Esophagus muscularis mucosa (tissue), 3 donors: ENCODE measurements around the gene RMRP.

Experiments
- EP300 ChIP-seq: sonication (generic); formaldehyde crosslinking; IDR thresholded peaks from one replicate; pipeline ENCODE4 v1.6.1; 2017; ENCODE audit warnings: antibody characterized with exemption
- TF ChIP-seq, protein P1 (sequence below), 3 experiments: fragments of 200-600 bp in 2 of 3; fragments of 450-650 bp in 1 of 3; sonication (generic) in 2 of 3; IDR thresholded peaks; one replicate each; pipeline ENCODE4 v1.5.1; 2017 to 2019; ENCODE audit warnings: antibody characterized with exemption in 3 of 3, mild to moderate bottlenecking in 2 of 3, moderate library complexity in 1 of 3

- TF ChIP-seq EP300 = no peak
- TF ChIP-seq, protein P1, sequence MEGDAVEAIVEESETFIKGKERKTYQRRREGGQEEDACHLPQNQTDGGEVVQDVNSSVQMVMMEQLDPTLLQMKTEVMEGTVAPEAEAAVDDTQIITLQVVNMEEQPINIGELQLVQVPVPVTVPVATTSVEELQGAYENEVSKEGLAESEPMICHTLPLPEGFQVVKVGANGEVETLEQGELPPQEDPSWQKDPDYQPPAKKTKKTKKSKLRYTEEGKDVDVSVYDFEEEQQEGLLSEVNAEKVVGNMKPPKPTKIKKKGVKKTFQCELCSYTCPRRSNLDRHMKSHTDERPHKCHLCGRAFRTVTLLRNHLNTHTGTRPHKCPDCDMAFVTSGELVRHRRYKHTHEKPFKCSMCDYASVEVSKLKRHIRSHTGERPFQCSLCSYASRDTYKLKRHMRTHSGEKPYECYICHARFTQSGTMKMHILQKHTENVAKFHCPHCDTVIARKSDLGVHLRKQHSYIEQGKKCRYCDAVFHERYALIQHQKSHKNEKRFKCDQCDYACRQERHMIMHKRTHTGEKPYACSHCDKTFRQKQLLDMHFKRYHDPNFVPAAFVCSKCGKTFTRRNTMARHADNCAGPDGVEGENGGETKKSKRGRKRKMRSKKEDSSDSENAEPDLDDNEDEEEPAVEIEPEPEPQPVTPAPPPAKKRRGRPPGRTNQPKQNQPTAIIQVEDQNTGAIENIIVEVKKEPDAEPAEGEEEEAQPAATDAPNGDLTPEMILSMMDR (IDR thresholded peaks at IDR 0.05) = no peak
Measured at GRCh38 chr9:35691334-35691650, 33.5 kb upstream of the RMRP start.
